B cell (primary cell): Measurements from ENCODE around the gene C15orf40.

Experiments
- CTCF ChIP-seq: fragments of 200-600 bp; IDR thresholded peaks from one replicate; pipeline ENCODE4 v1.8.0; 2022; ENCODE audit warnings: antibody characterized with exemption, mild to moderate bottlenecking
- EZH2 ChIP-seq: IDR thresholded peaks from 2 replicates; pipeline ENCODE4 v1.6.1; 2012; ENCODE audit warnings: borderline replicate concordance, low read depth, mild to moderate bottlenecking, moderate library complexity, low read length; ENCODE audit not compliant: insufficient read depth, poor library complexity, severe bottlenecking

- TF ChIP-seq CTCF (no peak), EZH2 (no peak)
These were observed 40.0 kb downstream of the C15orf40 start for GRCh38 chr15:82971218-82971984.
